Measurements from ENCODE around the gene TMEM101. TPM values are rescaled to one million over a fixed set of nuclear protein-coding genes. Genes with fewer than 3 reads are reported as not detected.

Gene TMEM101
- total RNA-seq, 1 experiment from 2014 or later = 32.1 TPM

- Mint-ChIP-seq H3K4me1 (peaks cover 10% of the 10 kb centered on the region), H3K4me3 (no peak overlapping the region), H3K9me3 (no peaks in the 10 kb centered on the region), H3K27ac (no peak overlapping the region), H3K27me3 (ENCODE audit: low read depth) (peaks cover 27% of the 10 kb centered on the region), H3K36me3 (no peaks in the 10 kb centered on the region)
- TF ChIP-seq ZNF232 (CRISPR knock-in tag; IDR thresholded peaks at IDR 0.05) (no peak), JAZF1 (CRISPR knock-in tag; IDR thresholded peaks at IDR 0.05) (no peak), GABPB1 (CRISPR knock-in tag; IDR thresholded peaks at IDR 0.05) (peak; percentile 79)
- no peak for DNase-seq (ENCODE audit: low spot score)
- CTCF ChIA-PET = interaction anchor here (1.1 to 2.1 kb wide), 4 partner anchors 12 to 91 kb away, joined by 3 to 8 read pairs (median 4); no protein-coding TSS in a partner anchor
- POLR2A ChIA-PET = no interaction called here
- no peak for ATAC-seq
Observed at GRCh38 chr17:44001461-44001920, 13.3 kb downstream of the TMEM101 start.

DNA sequence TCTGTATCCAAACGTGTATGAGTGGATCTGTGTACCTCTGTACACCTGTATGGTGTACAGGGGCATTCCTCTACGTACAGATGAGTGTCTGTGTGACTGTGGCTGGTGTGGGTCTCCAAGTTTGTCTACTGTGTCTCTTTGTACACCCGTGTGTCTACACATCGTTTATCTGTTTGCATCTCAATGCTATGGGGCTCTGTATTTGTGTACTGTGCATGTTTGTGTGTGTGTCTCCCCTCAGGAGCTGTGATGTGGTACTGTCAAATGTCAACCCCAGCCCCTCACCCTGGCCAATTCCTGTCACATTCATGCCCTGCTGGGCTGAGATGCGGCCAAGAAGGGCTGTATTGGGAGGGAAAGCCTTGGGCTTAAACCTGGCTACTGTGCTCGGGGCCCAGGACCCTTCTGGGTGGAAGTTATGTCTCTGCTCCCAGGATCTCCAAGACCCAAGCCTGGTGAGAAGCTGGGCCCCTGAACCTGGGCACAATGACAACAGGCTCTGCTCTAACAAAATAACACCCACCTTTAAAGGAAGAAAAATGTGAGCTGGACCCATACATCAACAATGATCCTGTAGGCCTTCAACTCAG lies 13.8 kb downstream of the TMEM101 start:
- POLR2A ChIA-PET = no interaction called here
- CTCF ChIA-PET = interaction anchor here (1.1 to 2.1 kb wide), 5 partner anchors 11 to 115 kb away, joined by 3 to 8 read pairs (median 4); no protein-coding TSS in a partner anchor
- Mint-ChIP-seq H3K4me1 (peaks cover 8% of the 10 kb centered on the region), H3K9me3 (no peaks in the 10 kb centered on the region), H3K27ac (no peak overlapping the region), H3K36me3 (no peaks in the 10 kb centered on the region), H3K27me3 (ENCODE audit: low read depth) (peaks cover 21% of the 10 kb centered on the region), H3K4me3 (no peak overlapping the region)
- TF ChIP-seq ZNF416 (CRISPR knock-in tag; IDR thresholded peaks at IDR 0.05) (no peak), OVOL2 (CRISPR knock-in tag; IDR thresholded peaks at IDR 0.05; ENCODE audit: borderline replicate concordance) (no peak), TEAD4 (CRISPR knock-in tag; IDR thresholded peaks at IDR 0.05) (no peak), SOX15 (CRISPR knock-in tag; IDR thresholded peaks at IDR 0.05) (no peak), CTCF (IDR thresholded peaks at IDR 0.05) (no peak), ZNF138 (CRISPR knock-in tag; conservative IDR thresholded peaks at IDR 0.05) (no peak)
- TF ChIP-seq, protein P1, sequence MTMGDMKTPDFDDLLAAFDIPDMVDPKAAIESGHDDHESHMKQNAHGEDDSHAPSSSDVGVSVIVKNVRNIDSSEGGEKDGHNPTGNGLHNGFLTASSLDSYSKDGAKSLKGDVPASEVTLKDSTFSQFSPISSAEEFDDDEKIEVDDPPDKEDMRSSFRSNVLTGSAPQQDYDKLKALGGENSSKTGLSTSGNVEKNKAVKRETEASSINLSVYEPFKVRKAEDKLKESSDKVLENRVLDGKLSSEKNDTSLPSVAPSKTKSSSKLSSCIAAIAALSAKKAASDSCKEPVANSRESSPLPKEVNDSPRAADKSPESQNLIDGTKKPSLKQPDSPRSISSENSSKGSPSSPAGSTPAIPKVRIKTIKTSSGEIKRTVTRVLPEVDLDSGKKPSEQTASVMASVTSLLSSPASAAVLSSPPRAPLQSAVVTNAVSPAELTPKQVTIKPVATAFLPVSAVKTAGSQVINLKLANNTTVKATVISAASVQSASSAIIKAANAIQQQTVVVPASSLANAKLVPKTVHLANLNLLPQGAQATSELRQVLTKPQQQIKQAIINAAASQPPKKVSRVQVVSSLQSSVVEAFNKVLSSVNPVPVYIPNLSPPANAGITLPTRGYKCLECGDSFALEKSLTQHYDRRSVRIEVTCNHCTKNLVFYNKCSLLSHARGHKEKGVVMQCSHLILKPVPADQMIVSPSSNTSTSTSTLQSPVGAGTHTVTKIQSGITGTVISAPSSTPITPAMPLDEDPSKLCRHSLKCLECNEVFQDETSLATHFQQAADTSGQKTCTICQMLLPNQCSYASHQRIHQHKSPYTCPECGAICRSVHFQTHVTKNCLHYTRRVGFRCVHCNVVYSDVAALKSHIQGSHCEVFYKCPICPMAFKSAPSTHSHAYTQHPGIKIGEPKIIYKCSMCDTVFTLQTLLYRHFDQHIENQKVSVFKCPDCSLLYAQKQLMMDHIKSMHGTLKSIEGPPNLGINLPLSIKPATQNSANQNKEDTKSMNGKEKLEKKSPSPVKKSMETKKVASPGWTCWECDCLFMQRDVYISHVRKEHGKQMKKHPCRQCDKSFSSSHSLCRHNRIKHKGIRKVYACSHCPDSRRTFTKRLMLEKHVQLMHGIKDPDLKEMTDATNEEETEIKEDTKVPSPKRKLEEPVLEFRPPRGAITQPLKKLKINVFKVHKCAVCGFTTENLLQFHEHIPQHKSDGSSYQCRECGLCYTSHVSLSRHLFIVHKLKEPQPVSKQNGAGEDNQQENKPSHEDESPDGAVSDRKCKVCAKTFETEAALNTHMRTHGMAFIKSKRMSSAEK (CRISPR knock-in tag; IDR thresholded peaks at IDR 0.05; ENCODE audit: borderline replicate concordance) = no peak
- ATAC-seq (no peak), DNase-seq (ENCODE audit: low spot score) (no peak)

DNA sequence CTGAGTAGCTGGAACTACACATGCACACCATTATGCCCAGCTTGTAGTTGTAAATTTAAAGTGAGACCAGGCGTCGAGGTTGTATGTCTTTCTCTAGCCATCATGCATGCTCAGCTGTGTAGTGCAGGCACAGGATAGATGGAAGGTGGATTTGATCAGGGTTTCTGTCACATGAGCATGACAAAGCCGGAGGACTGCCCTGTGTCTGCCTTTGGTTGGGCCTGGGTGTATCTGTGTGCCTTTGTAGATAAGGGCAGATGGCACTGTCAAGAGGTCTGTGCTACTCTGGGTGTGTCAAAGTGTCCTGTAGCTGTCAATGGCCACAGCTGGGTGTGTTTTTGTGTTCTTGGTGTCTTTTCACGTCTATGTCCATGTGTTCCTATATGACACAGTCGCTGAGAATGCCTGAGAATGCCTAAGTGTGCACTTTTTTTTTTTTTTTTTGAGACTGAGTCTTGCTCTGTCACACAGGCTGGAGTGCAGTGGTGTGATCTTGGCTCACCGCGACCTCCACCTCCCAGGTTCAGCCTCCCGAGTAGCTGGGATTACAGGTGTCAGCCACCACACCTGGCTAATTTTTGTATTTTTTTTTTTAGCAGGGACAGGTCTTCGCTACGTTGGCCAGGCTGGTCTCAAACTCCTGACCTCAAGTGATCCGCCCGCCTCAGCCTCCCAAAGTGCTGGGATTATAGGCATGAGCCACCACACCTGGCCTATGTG lies 14.5 kb downstream of the TMEM101 start:
- Mint-ChIP-seq H3K27me3 (ENCODE audit: low read depth) (peaks cover 22% of the 10 kb centered on the region), H3K4me3 (no peak overlapping the region), H3K27ac (no peak overlapping the region), H3K36me3 (no peaks in the 10 kb centered on the region), H3K4me1 (peaks cover 7% of the 10 kb centered on the region), H3K9me3 (no peaks in the 10 kb centered on the region)
- CTCF ChIA-PET = interaction anchor here (1.0 to 2.5 kb wide), 6 partner anchors 17 to 115 kb away, joined by 3 to 8 read pairs (median 4); no protein-coding TSS in a partner anchor
- ATAC-seq (no peak), DNase-seq (ENCODE audit: low spot score) (no peak)
- POLR2A ChIA-PET = no interaction called here
- no peak for TF ChIP-seq NR1H2 (CRISPR knock-in tag; IDR thresholded peaks at IDR 0.05)
- no peak for TF ChIP-seq STAT6 (CRISPR knock-in tag; conservative IDR thresholded peaks at IDR 0.05; ENCODE audit: low read depth)
- no peak for TF ChIP-seq ESRRA (CRISPR knock-in tag; IDR thresholded peaks at IDR 0.05; ENCODE audit: borderline replicate concordance)
- no peak for TF ChIP-seq ZNF121 (CRISPR knock-in tag; IDR thresholded peaks at IDR 0.05)
- no peak for TF ChIP-seq AR (CRISPR knock-in tag; IDR thresholded peaks at IDR 0.05)

All from WTC11 (cell line).